ENCODE measurements around the gene TRIM45. TPM values are rescaled to one million over a fixed set of nuclear protein-coding genes. Genes with fewer than 3 reads are reported as not detected.

The TRIM45 gene
- total and polyA plus RNA-seq, 2 donors (not counting 1 experiment from before 2014, with no cell fraction given) = 0.64 to 2.5 TPM

GRCh38 chr1:117116090-117116783 is 5.3 kb downstream of the TRIM45 start:
- H3K9ac ChIP-seq (ENCODE audit: low read length) = no peak overlapping the region
- Mint-ChIP-seq H3K4me1 (peaks cover 3% of the 10 kb centered on the region), H3K27me3 (no peaks in the 10 kb centered on the region), H3K27ac (no peak overlapping the region), H3K4me3 (no peak overlapping the region), H3K9me3 (ENCODE audit: insufficient read depth) (no peaks in the 10 kb centered on the region)
- ChIA-PET POLR2A (no interaction called here), CTCF (interaction anchor here (5.1 kb wide), 1 partner anchor 12 kb away, joined by 27 read pairs; no protein-coding TSS in a partner anchor)
- no peaks in the 10 kb centered on the region for H3K36me3 ChIP-seq (replicated peaks in 1 of 2; ENCODE audit: control extremely low read depth in 1 of 2, control insufficient read depth in 1 of 2, extremely low read depth in 1 of 2, insufficient read depth in 2 of 2, low read length in 1 of 2)
- peaks cover 4 to 6% of the 10 kb centered on the region in 2 donors for H3K4me1 ChIP-seq (ENCODE audit: control insufficient read depth in 2 of 2, insufficient read depth in 2 of 2, low read length in 2 of 2)
- no peak for ATAC-seq (ENCODE audit: low read depth)
- H3K27me3 ChIP-seq (replicated peaks in 1 of 4; ENCODE audit: control extremely low read depth in 1 of 4, control insufficient read depth in 3 of 4, insufficient read depth in 4 of 4, low read length in 3 of 4) = no peaks in the 10 kb centered on the region
- WGBS (ENCODE audit: insufficient coverage) = 97% methylated on average over 9 of the region's 13 CpGs
- no peak overlapping the region for H3K27ac ChIP-seq (ENCODE audit: low read length in 2 of 2)
- no peaks in the 10 kb centered on the region for H4K20me1 ChIP-seq (ENCODE audit: control insufficient read depth, insufficient read depth, low read length, poor library complexity, severe bottlenecking)
- H3K4me3 ChIP-seq (ENCODE audit: control extremely low read depth in 1 of 5, extremely low read depth in 1 of 5, insufficient read depth in 1 of 5, low read depth in 2 of 5, low read length in 4 of 5) = no peak overlapping the region
- TF ChIP-seq CTCF (IDR thresholded peaks at IDR 0.05) (no peak), EZH2 (IDR thresholded peaks at IDR 0.05; ENCODE audit: borderline replicate concordance, insufficient read depth, low read depth, low read length, poor library complexity, severe bottlenecking) (no peak)
- H2AFZ ChIP-seq (ENCODE audit: insufficient read depth, low read depth, low read length, poor library complexity, severe bottlenecking) = no peak overlapping the region
- no peaks in the 10 kb centered on the region for H3K9me3 ChIP-seq (ENCODE audit: control extremely low read depth in 1 of 3, control insufficient read depth in 2 of 3, insufficient read depth in 1 of 3, low read length in 2 of 3)
- no peaks in the 10 kb centered on the region for H3K79me2 ChIP-seq (ENCODE audit: control insufficient read depth, insufficient read depth, low read length)
- intact Hi-C loops (cut with micrococcal nuclease) = no loop called here
- DNase-seq = no peak
- no peak overlapping the region for H3K4me2 ChIP-seq (replicated peaks; ENCODE audit: low read depth, low read length, poor library complexity, severe bottlenecking)

DNA sequence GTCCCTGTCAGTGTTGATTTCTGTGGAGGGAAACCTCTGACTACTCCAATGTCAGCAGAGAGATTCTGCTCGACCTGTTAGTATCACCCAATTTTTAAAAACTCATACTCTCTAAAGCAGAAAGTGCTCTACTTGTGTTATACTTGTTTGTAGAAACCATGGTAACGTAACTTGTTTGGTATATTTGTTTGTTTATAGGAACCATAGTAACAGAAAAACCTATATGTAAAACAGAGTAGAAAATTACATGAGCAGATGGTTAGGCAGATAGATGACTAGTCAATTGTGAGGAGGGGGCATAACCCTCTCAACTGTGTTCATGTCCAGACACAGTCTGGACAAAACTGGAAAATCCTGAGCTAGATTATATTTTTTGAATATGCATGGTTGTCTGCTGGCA is 6.7 kb downstream of the TRIM45 start:
- POLR2A ChIA-PET = no interaction called here

More for the DNA sequence above, 6.7 kb downstream of the TRIM45 start:
- CTCF ChIA-PET = interaction anchor here (5.1 kb wide), 1 partner anchor 13 kb away, joined by 27 read pairs; no protein-coding TSS in a partner anchor
- Histone ChIP-seq H3K36me3 (replicated peaks in 1 of 2; ENCODE audit: control extremely low read depth in 1 of 2, control insufficient read depth in 1 of 2, extremely low read depth in 1 of 2, insufficient read depth in 2 of 2, low read length in 1 of 2) (no peaks in the 10 kb centered on the region), H3K4me1 (ENCODE audit: control insufficient read depth in 2 of 2, insufficient read depth in 2 of 2, low read length in 2 of 2) (no peaks in the 10 kb centered on the region), H3K4me3 (ENCODE audit: control extremely low read depth in 1 of 5, extremely low read depth in 1 of 5, insufficient read depth in 1 of 5, low read depth in 2 of 5, low read length in 4 of 5) (no peak overlapping the region), H3K27ac (ENCODE audit: low read length in 2 of 2) (no peak overlapping the region), H3K9ac (ENCODE audit: low read length) (no peak overlapping the region), H2AFZ (ENCODE audit: insufficient read depth, low read depth, low read length, poor library complexity, severe bottlenecking) (no peak overlapping the region), H3K4me2 (replicated peaks; ENCODE audit: low read depth, low read length, poor library complexity, severe bottlenecking) (no peak overlapping the region), H3K27me3 (replicated peaks in 1 of 4; ENCODE audit: control extremely low read depth in 1 of 4, control insufficient read depth in 3 of 4, insufficient read depth in 4 of 4, low read length in 3 of 4) (no peaks in the 10 kb centered on the region), H3K79me2 (ENCODE audit: control insufficient read depth, insufficient read depth, low read length) (no peaks in the 10 kb centered on the region), H3K9me3 (ENCODE audit: control extremely low read depth in 1 of 3, control insufficient read depth in 2 of 3, insufficient read depth in 1 of 3, low read length in 2 of 3) (no peaks in the 10 kb centered on the region), H4K20me1 (ENCODE audit: control insufficient read depth, insufficient read depth, low read length, poor library complexity, severe bottlenecking) (no peaks in the 10 kb centered on the region)
- Mint-ChIP-seq H3K9me3 (ENCODE audit: insufficient read depth) (no peaks in the 10 kb centered on the region), H3K27ac (no peak overlapping the region), H3K4me3 (no peak overlapping the region), H3K27me3 (no peaks in the 10 kb centered on the region), H3K4me1 (peaks cover 3% of the 10 kb centered on the region)
- ATAC-seq (ENCODE audit: low read depth) = no peak
- WGBS (ENCODE audit: insufficient coverage) = no CpG with 5 or more reads among the region's 2 CpGs
- TF ChIP-seq CTCF (IDR thresholded peaks at IDR 0.05) (no peak), EZH2 (IDR thresholded peaks at IDR 0.05; ENCODE audit: borderline replicate concordance, insufficient read depth, low read depth, low read length, poor library complexity, severe bottlenecking) (no peak)
- intact Hi-C loops (cut with micrococcal nuclease) = no loop called here
- DNase-seq = no peak
